Measurements from ENCODE around the gene PSMD5. TPM values are rescaled to one million over a fixed set of nuclear protein-coding genes. Genes with fewer than 3 reads are reported as not detected.
A peak's percentile ranks its signal among the peaks of the same experiment; 100 is the strongest.

PSMD5 gene
- total RNA-seq = 10 to 100 TPM; 46.4 to 59.0 TPM
- 10 to 100 TPM; 23.1 to 25.7 TPM for polyA plus RNA-seq

DNA sequence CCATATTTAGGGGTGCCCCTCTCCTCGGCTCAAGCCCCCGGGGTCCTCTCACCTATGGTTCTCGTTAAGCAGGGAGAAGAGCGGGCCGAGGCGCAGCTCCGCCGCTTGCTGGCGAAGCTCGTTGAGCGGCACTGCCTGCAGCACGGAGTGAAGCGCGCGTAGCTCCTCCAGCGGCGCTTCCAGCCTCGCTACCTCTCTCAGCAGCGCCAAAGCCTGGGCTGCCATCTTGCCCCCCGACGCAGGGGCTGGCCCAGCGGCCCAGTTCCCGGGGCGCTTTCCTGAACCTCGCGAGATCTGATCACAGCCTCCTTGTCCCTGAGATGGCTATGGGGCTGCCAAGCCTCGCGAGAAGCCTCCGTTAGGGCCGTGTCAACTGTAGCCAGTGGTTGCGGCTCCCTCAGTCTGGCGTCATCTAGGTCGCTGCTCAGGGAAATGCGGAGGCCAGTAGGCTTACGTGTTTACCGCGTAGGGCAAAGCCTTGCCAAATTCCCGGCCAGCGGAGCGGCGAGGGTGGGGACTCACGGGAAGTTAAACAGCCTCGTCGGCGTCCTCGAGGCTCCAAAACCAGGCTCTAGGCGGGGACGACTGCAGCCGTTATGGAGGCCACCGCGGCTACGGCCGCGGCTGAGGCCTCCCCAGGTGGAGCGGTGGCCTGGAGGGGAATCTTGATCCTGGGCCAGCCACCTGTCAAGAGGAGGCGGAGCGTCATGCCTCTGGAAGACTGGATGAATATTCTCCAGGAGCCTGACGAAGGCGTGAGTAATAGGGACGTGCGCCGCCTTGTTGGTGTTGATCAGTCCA lies at the start of gene PSMD5:
Gene PSMD5, minus strand, starts transcription at position 238 of the 801 bp plus-strand sequence. Its CDS starts 13 bp downstream, at position 225.
- peak within 1 kb of the TSS; percentile 78 to 84 for H3K4me3 ChIP-seq (ENCODE audit: low read length in 2 of 2)
- DNase-seq = peak; percentile 93 to 99 (median 99)
- Mint-ChIP-seq H3K27ac (peak within 1 kb of the TSS; percentile 96 to 98 (median 98)), H3K9me3 (peaks cover 0 to 1% (median 0%) of the 10 kb centered on the region in 8 donors), H3K4me1 (peaks cover 62 to 84% (median 73%) of the 10 kb centered on the region in 4 donors), H3K4me3 (peak within 1 kb of the TSS; percentile 92 to 98 (median 96)), H3K27me3 (no peaks in the 10 kb centered on the region), H3K36me3 (peaks cover 48 to 52% of the 10 kb centered on the region in 2 donors)
- ChIA-PET CTCF (ENCODE audit: partially characterized antibody) (interaction anchor here (0.7 to 3.5 kb wide), 6 partner anchors 12 to 217 kb away, joined by 3 to 15 read pairs (median 3); no protein-coding TSS in a partner anchor), POLR2A (ENCODE audit: partially characterized antibody) (interaction anchor here (0.6 to 7.4 kb wide), 26 partner anchors 9 to 278 kb away, joined by 3 to 149 read pairs (median 4); partner anchors contain the start of genes CNTRL, FBXW2, PHF19 and TRAF1)
- no peaks in the 10 kb centered on the region for H3K36me3 ChIP-seq (ENCODE audit: insufficient read depth, low read length)
- no peaks in the 10 kb centered on the region for H3K9me3 ChIP-seq (ENCODE audit: control insufficient read depth in 1 of 2, low read length in 2 of 2)
- no peaks in the 10 kb centered on the region for H3K27me3 ChIP-seq (ENCODE audit: insufficient read depth, low read length)
- H3K4me1 ChIP-seq (ENCODE audit: insufficient read depth, low read length) = peaks cover 75% of the 10 kb centered on the region
- peak within 1 kb of the TSS; percentile 98 for H3K27ac ChIP-seq (ENCODE audit: low read depth, low read length)
- intact Hi-C loops (cut with micrococcal nuclease) = loop anchor here (1.0 to 2.0 kb wide), 6 partner anchors 25 to 231 kb away; partner anchors contain the start of genes CNTRL, FBXW2 and PHF19

- H3K4me3 ChIP-seq (ENCODE audit: low read length in 2 of 2) = peak overlapping the region in 1 of 2 donors; percentile 41
- Mint-ChIP-seq H3K27ac (peak overlapping the region; percentile 86 to 100 (median 98)), H3K27me3 (no peaks in the 10 kb centered on the region), H3K4me3 (peak overlapping the region; percentile 9 to 82 (median 71)), H3K36me3 (peaks cover 0 to 8% of the 10 kb centered on the region in 2 donors), H3K4me1 (peaks cover 50 to 93% (median 67%) of the 10 kb centered on the region in 4 donors), H3K9me3 (no peaks in the 10 kb centered on the region)
- POLR2A ChIA-PET (ENCODE audit: partially characterized antibody) = interaction anchor here (0.9 to 74.5 kb wide), 10 partner anchors 1 to 309 kb away, joined by 3 to 5577 read pairs (median 12); partner anchors contain the start of genes FBXW2, PHF19, PSMD5 and RAB14
- no peaks in the 10 kb centered on the region for H3K9me3 ChIP-seq (ENCODE audit: control insufficient read depth in 1 of 2, low read length in 2 of 2)
- DNase-seq = peak in 3 of 5 donors; percentile 33 to 65 (median 37)
- H3K27ac ChIP-seq (ENCODE audit: low read depth, low read length) = peak overlapping the region; percentile 76
- CTCF ChIA-PET (ENCODE audit: partially characterized antibody) = interaction anchor here (0.8 to 4.8 kb wide), 17 partner anchors 9 to 43 kb away, joined by 3 to 58 read pairs (median 4); partner anchors contain the start of genes PHF19 and TRAF1
- no peaks in the 10 kb centered on the region for H3K27me3 ChIP-seq (ENCODE audit: insufficient read depth, low read length)
- no peaks in the 10 kb centered on the region for H3K36me3 ChIP-seq (ENCODE audit: insufficient read depth, low read length)
- intact Hi-C loops (cut with micrococcal nuclease) = loop anchor here (1.0 to 10.0 kb wide), 4 partner anchors 12 to 313 kb away; partner anchors contain the start of genes PSMD5 and RAB14
- H3K4me1 ChIP-seq (ENCODE audit: insufficient read depth, low read length) = peaks cover 92% of the 10 kb centered on the region
These were observed 49.4 kb upstream of the PSMD5 start for GRCh38 chr9:120891884-120892747.

DNA sequence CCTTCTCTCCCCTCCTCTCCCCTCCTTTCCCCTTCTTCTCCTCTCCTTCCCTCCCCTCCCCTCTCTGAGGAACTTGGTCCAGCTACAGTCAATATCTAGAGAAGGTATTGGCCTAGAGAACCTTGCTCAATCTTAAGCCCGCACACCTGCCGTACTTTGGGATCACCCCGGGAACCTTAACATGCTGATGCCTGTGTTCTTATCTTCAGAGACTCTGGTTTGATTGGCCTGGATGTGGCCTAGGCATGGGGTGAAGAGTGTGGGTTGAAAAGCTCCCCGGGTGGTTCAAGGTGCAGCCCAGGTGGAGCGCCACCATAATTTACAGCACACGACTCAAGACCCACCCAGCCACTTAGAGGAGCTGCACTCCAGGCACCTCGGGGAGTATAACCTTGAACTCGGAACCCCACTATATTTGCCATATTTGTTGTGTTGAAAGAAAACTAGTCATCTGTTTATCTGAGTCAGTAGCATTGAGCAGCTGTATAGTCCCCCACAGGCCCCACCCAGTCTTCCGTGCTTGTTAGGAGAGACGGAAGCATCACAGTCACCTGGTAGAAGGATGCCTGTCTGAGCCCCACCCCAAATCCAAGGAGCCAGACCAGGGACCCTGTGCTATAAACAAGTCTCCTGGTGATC lies 48.6 kb upstream of the PSMD5 start:
- Histone ChIP-seq H3K4me3 (ENCODE audit: low read length in 2 of 2) (peak overlapping the region in 1 of 2 donors; percentile 41), H3K9me3 (ENCODE audit: control insufficient read depth in 1 of 2, low read length in 2 of 2) (no peaks in the 10 kb centered on the region), H3K36me3 (ENCODE audit: insufficient read depth, low read length) (no peaks in the 10 kb centered on the region), H3K27ac (ENCODE audit: low read depth, low read length) (peak overlapping the region; percentile 76), H3K27me3 (ENCODE audit: insufficient read depth, low read length) (no peaks in the 10 kb centered on the region), H3K4me1 (ENCODE audit: insufficient read depth, low read length) (peaks cover 85% of the 10 kb centered on the region)
- peak overlapping the region; percentile 86 to 100 (median 98) for H3K27ac Mint-ChIP-seq
- DNase-seq = peak; percentile 51 to 85 (median 55)
- peak overlapping the region; percentile 9 to 82 (median 71) for H3K4me3 Mint-ChIP-seq
- H3K4me1 Mint-ChIP-seq = peaks cover 44 to 87% (median 60%) of the 10 kb centered on the region in 4 donors
- no peaks in the 10 kb centered on the region for H3K27me3 Mint-ChIP-seq
- peaks cover 0 to 8% of the 10 kb centered on the region in 2 donors for H3K36me3 Mint-ChIP-seq
- no peaks in the 10 kb centered on the region for H3K9me3 Mint-ChIP-seq
- intact Hi-C loops (cut with micrococcal nuclease) = loop anchor here (2.0 to 10.0 kb wide), 2 partner anchors 49 to 313 kb away; partner anchors contain the start of genes PSMD5 and RAB14
- ChIA-PET CTCF (ENCODE audit: partially characterized antibody) (interaction anchor here (0.8 to 4.8 kb wide), 15 partner anchors 8 to 90 kb away, joined by 3 to 58 read pairs (median 9); partner anchors contain the start of genes PHF19 and TRAF1), POLR2A (ENCODE audit: partially characterized antibody) (interaction anchor here (0.9 to 74.5 kb wide), 10 partner anchors 1 to 310 kb away, joined by 3 to 5577 read pairs (median 11); partner anchors contain the start of genes FBXW2, PHF19, PSMD5 and RAB14)

DNA sequence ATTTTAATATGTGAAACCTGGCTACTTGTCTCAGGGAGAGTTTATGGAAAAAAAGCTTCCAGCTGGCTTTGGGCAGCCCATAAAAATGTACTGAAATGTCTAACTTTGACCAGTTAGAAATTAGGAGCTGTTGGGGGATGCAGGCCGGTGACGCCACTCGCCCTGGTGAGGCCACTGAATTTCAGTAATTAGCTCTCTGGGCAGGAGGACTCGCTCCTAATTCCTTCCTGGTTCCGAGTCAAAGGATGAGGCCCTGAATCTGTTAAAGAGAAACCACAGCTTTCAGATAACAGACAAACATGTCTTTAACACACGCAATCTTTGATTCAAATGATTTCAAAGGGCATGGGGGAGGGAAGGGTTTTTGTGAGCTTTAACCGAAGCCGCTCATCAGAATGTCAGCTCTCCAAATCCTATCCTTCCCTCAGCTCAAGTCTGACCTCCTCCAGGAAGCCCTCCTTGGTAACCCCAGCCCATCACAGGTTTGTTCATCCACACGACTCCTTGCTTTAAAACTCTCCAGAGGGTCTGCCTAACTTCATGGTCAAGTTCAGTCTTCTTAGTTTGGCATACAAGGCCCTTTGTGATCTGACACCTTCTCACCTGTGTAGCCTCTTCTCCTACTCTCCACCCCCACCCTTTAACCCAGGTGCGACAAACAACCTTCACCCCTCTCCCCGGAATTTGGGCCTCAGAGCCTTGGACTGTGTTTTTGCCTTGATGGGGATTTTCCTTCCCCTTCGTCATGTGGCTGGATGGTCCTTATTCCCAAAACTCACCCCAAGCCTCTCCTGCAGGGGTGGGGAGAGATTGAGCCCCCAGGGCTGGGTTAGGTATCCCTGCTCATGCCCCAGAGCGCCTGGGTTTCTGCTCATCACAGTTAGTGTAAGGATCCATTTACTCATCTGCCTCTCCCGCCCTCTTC lies 47.9 kb upstream of the PSMD5 start:
- intact Hi-C loops (cut with micrococcal nuclease) = loop anchor here (1.0 to 10.0 kb wide), 6 partner anchors 11 to 314 kb away; partner anchors contain the start of genes PSMD5, RAB14 and TRAF1
- Mint-ChIP-seq H3K36me3 (peaks cover 0 to 8% of the 10 kb centered on the region in 2 donors), H3K27ac (peak overlapping the region; percentile 86 to 100 (median 98)), H3K27me3 (no peaks in the 10 kb centered on the region), H3K4me3 (peak overlapping the region; percentile 9 to 82 (median 71)), H3K4me1 (peaks cover 45 to 88% (median 62%) of the 10 kb centered on the region in 4 donors), H3K9me3 (no peaks in the 10 kb centered on the region)
- Histone ChIP-seq H3K9me3 (ENCODE audit: control insufficient read depth in 1 of 2, low read length in 2 of 2) (no peaks in the 10 kb centered on the region), H3K27me3 (ENCODE audit: insufficient read depth, low read length) (no peaks in the 10 kb centered on the region), H3K4me1 (ENCODE audit: insufficient read depth, low read length) (peaks cover 77% of the 10 kb centered on the region), H3K27ac (ENCODE audit: low read depth, low read length) (peak overlapping the region; percentile 76), H3K4me3 (ENCODE audit: low read length in 2 of 2) (peak overlapping the region in 1 of 2 donors; percentile 41), H3K36me3 (ENCODE audit: insufficient read depth, low read length) (no peaks in the 10 kb centered on the region)
- peak; percentile 71 to 79 (median 76) for DNase-seq
- ChIA-PET CTCF (ENCODE audit: partially characterized antibody) (interaction anchor here (0.9 to 4.8 kb wide), 20 partner anchors 11 to 181 kb away, joined by 3 to 58 read pairs (median 6); partner anchors contain the start of genes PHF19 and TRAF1), POLR2A (ENCODE audit: partially characterized antibody) (interaction anchor here (0.8 to 74.5 kb wide), 13 partner anchors 2 to 311 kb away, joined by 3 to 5577 read pairs (median 6); partner anchors contain the start of genes FBXW2, PHF19, PSMD5 and RAB14)

DNA sequence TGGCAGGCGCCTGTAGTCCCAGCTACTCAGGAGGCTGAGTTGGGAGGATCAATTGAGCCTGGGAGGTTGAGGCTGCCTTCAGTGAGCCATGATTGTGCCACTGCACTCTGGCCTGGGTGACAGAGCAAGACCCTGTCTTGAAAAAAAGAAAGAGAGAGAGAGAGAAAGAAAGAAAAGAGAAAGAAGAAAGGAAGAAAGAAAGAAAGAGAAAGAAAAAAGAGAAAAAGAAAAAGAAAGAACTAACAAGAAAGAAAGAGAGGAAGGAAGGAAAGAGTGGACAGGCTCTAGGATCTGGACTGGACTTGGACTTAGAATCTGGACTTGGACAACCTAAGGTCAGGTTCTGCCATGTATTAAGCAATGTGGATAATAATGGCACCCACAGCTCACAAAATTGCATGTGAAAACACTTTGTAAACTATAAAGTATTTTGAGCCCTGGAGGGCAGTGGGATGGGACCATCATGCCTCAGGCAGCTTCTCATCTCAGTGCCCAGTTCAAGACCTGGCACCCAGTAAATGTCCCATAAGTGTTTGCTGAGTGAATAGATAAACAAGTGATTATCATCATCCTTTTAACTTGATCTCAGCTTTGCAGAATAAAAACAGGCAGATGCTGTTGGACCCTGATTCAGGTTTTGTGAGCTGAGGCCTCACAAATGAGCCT lies 47.0 kb upstream of the PSMD5 start:
- Histone ChIP-seq H3K9me3 (ENCODE audit: control insufficient read depth in 1 of 2, low read length in 2 of 2) (no peaks in the 10 kb centered on the region), H3K27ac (ENCODE audit: low read depth, low read length) (peak overlapping the region; percentile 76), H3K27me3 (ENCODE audit: insufficient read depth, low read length) (no peaks in the 10 kb centered on the region), H3K4me1 (ENCODE audit: insufficient read depth, low read length) (peaks cover 68% of the 10 kb centered on the region), H3K4me3 (ENCODE audit: low read length in 2 of 2) (peak overlapping the region in 1 of 2 donors; percentile 25), H3K36me3 (ENCODE audit: insufficient read depth, low read length) (no peaks in the 10 kb centered on the region)
- POLR2A ChIA-PET (ENCODE audit: partially characterized antibody) = interaction anchor here (0.8 to 74.5 kb wide), 12 partner anchors 3 to 232 kb away, joined by 3 to 5577 read pairs (median 6); partner anchors contain the start of genes FBXW2, PHF19, PSMD5 and TRAF1
- CTCF ChIA-PET (ENCODE audit: partially characterized antibody) = interaction anchor here (0.9 to 4.8 kb wide), 18 partner anchors 11 to 182 kb away, joined by 3 to 58 read pairs (median 6); partner anchors contain the start of genes PHF19 and TRAF1
- no peak for DNase-seq
- H3K36me3 Mint-ChIP-seq = peaks cover 0 to 8% of the 10 kb centered on the region in 2 donors
- no peaks in the 10 kb centered on the region for H3K27me3 Mint-ChIP-seq
- peaks cover 45 to 80% (median 62%) of the 10 kb centered on the region in 4 donors for H3K4me1 Mint-ChIP-seq
- H3K9me3 Mint-ChIP-seq = no peaks in the 10 kb centered on the region
- peak overlapping the region; percentile 86 to 100 (median 98) for H3K27ac Mint-ChIP-seq
- intact Hi-C loops (cut with micrococcal nuclease) = loop anchor here (1.0 to 10.0 kb wide), 6 partner anchors 10 to 315 kb away; partner anchors contain the start of genes PSMD5, RAB14 and TRAF1
- H3K4me3 Mint-ChIP-seq = peak overlapping the region; percentile 9 to 82 (median 71)

All from CD4-positive, alpha-beta memory T cell (primary cell).